ENCODE results near the gene OXA1L. TPM values are rescaled to one million over a fixed set of nuclear protein-coding genes. Genes with fewer than 3 reads are reported as not detected.
"Not testable (repeated sequence)": the region's sequence is repeated elsewhere in the genome, so short reads cannot be mapped to it uniquely, and the experiment has no call there.

OXA1L gene
- total RNA-seq, 2 donors from 2014 or later, result 114 TPM

GRCh38 chr14:22753586-22753985 lies 12.9 kb upstream of the OXA1L start:
- 87 to 93% methylated on average over 6 of the region's 6 CpGs for WGBS, 2 experiments (ENCODE audit: insufficient coverage in 1 of 2, insufficient read length in 1 of 2)
- Mint-ChIP-seq H3K4me3 (no peak overlapping the region), H3K36me3 (ENCODE audit: low read depth) (no peaks in the 10 kb centered on the region), H3K9me3 (peaks cover 3% of the 10 kb centered on the region), H3K4me1 (peaks cover 24% of the 10 kb centered on the region), H3K27me3 (ENCODE audit: insufficient read depth) (no peaks in the 10 kb centered on the region), H3K27ac (no peak overlapping the region)
- Histone ChIP-seq H3K4me1 (ENCODE audit: control insufficient read depth, insufficient read depth, low read length) (no peaks in the 10 kb centered on the region), H3K27ac (ENCODE audit: low read depth, low read length) (no peak overlapping the region), H3K4me3 (ENCODE audit: low read length) (no peak overlapping the region), H3K36me3 (ENCODE audit: control insufficient read depth, insufficient read depth, low read length) (no peaks in the 10 kb centered on the region), H3K27me3 (ENCODE audit: control insufficient read depth, insufficient read depth, low read length, poor library complexity, severe bottlenecking) (no peaks in the 10 kb centered on the region), H3K9me3 (ENCODE audit: control insufficient read depth, low read length) (no peaks in the 10 kb centered on the region), H3K9ac (ENCODE audit: extremely low read depth, low read length, poor library complexity, severe bottlenecking) (no peak overlapping the region)
- DNase-seq, result no peak
- TF ChIP-seq, protein P1, sequence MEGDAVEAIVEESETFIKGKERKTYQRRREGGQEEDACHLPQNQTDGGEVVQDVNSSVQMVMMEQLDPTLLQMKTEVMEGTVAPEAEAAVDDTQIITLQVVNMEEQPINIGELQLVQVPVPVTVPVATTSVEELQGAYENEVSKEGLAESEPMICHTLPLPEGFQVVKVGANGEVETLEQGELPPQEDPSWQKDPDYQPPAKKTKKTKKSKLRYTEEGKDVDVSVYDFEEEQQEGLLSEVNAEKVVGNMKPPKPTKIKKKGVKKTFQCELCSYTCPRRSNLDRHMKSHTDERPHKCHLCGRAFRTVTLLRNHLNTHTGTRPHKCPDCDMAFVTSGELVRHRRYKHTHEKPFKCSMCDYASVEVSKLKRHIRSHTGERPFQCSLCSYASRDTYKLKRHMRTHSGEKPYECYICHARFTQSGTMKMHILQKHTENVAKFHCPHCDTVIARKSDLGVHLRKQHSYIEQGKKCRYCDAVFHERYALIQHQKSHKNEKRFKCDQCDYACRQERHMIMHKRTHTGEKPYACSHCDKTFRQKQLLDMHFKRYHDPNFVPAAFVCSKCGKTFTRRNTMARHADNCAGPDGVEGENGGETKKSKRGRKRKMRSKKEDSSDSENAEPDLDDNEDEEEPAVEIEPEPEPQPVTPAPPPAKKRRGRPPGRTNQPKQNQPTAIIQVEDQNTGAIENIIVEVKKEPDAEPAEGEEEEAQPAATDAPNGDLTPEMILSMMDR (conservative IDR thresholded peaks at IDR 0.05), result no peak

GRCh38 chr14:22757972-22758650 lies 8.4 kb upstream of the OXA1L start:
- H3K4me3 Mint-ChIP-seq; H3K4me1 ChIP-seq (ENCODE audit: control insufficient read depth, insufficient read depth, low read length); H3K27ac Mint-ChIP-seq; H3K27me3 ChIP-seq (ENCODE audit: control insufficient read depth, insufficient read depth, low read length, poor library complexity, severe bottlenecking); H3K36me3 ChIP-seq (ENCODE audit: control insufficient read depth, insufficient read depth, low read length); H3K9ac ChIP-seq (ENCODE audit: extremely low read depth, low read length, poor library complexity, severe bottlenecking); H3K4me3 ChIP-seq (ENCODE audit: low read length); H3K27me3 Mint-ChIP-seq (ENCODE audit: insufficient read depth); DNase-seq; H3K27ac ChIP-seq (ENCODE audit: low read depth, low read length); H3K36me3 Mint-ChIP-seq (ENCODE audit: low read depth); H3K4me1 Mint-ChIP-seq; H3K9me3 Mint-ChIP-seq: not testable (repeated sequence)
- 87 to 91% methylated on average over 6 to 9 of the region's 10 CpGs for WGBS, 2 experiments (ENCODE audit: insufficient coverage in 1 of 2, insufficient read length in 1 of 2)
- H3K9me3 ChIP-seq (ENCODE audit: control insufficient read depth, low read length), result peaks cover 18% of the 10 kb centered on the region

GRCh38 chr14:22761734-22762133 lies 4.8 kb upstream of the OXA1L start:
- Histone ChIP-seq H3K27me3 (ENCODE audit: control insufficient read depth, insufficient read depth, low read length, poor library complexity, severe bottlenecking) (no peaks in the 10 kb centered on the region), H3K9me3 (ENCODE audit: control insufficient read depth, low read length) (peaks cover 18% of the 10 kb centered on the region), H3K36me3 (ENCODE audit: control insufficient read depth, insufficient read depth, low read length) (no peaks in the 10 kb centered on the region), H3K27ac (ENCODE audit: low read depth, low read length) (no peak overlapping the region), H3K9ac (ENCODE audit: extremely low read depth, low read length, poor library complexity, severe bottlenecking) (no peak overlapping the region), H3K4me1 (ENCODE audit: control insufficient read depth, insufficient read depth, low read length) (no peaks in the 10 kb centered on the region), H3K4me3 (ENCODE audit: low read length) (no peak overlapping the region)
- Mint-ChIP-seq H3K9me3 (peaks cover 6% of the 10 kb centered on the region), H3K4me3 (no peak overlapping the region), H3K4me1 (peaks cover 4% of the 10 kb centered on the region), H3K27me3 (ENCODE audit: insufficient read depth) (no peaks in the 10 kb centered on the region), H3K36me3 (ENCODE audit: low read depth) (peaks cover 2% of the 10 kb centered on the region), H3K27ac (no peak overlapping the region)
- TF ChIP-seq, protein P1 (conservative IDR thresholded peaks at IDR 0.05), result no peak
- no peak for DNase-seq
- 92 to 100% methylated on average over 1 of the region's 1 CpG for WGBS, 2 experiments (ENCODE audit: insufficient coverage in 1 of 2, insufficient read length in 1 of 2)

- no peak overlapping the region for H3K4me3 ChIP-seq (ENCODE audit: low read length)
- no peak overlapping the region for H3K4me3 Mint-ChIP-seq
- no peak overlapping the region for H3K27ac ChIP-seq (ENCODE audit: low read depth, low read length)
- no peaks in the 10 kb centered on the region for H3K27me3 Mint-ChIP-seq (ENCODE audit: insufficient read depth)
- no peaks in the 10 kb centered on the region for H3K4me1 ChIP-seq (ENCODE audit: control insufficient read depth, insufficient read depth, low read length)
- no peak overlapping the region for H3K27ac Mint-ChIP-seq
- peaks cover 15% of the 10 kb centered on the region for H3K4me1 Mint-ChIP-seq
- no peaks in the 10 kb centered on the region for H3K27me3 ChIP-seq (ENCODE audit: control insufficient read depth, insufficient read depth, low read length, poor library complexity, severe bottlenecking)
- no peak for DNase-seq
- peaks cover 12% of the 10 kb centered on the region for H3K36me3 Mint-ChIP-seq (ENCODE audit: low read depth)
- H3K9me3 ChIP-seq (ENCODE audit: control insufficient read depth, low read length), result peaks cover 18% of the 10 kb centered on the region
- WGBS, 2 experiments (ENCODE audit: insufficient coverage in 1 of 2, insufficient read length in 1 of 2), result 79 to 96% methylated on average over 2 to 4 of the region's 4 CpGs
- H3K9me3 Mint-ChIP-seq, result peaks cover 3% of the 10 kb centered on the region
- H3K36me3 ChIP-seq (ENCODE audit: control insufficient read depth, insufficient read depth, low read length), result peaks cover 13% of the 10 kb centered on the region
- no peak overlapping the region for H3K9ac ChIP-seq (ENCODE audit: extremely low read depth, low read length, poor library complexity, severe bottlenecking)
- TF ChIP-seq, protein P1 (conservative IDR thresholded peaks at IDR 0.05), result no peak
Observed at GRCh38 chr14:22764382-22764781, 2.1 kb upstream of the OXA1L start.

All from endodermal cell (in vitro differentiated cells).